Activated naive CD4-positive, alpha-beta T cell (primary cell): ENCODE measurements around the gene MRPL48.

Source experiments
- DNase-seq, 4 experiments: peaks; one replicate each; lab custom pipeline; 2025; lab: John Stamatoyannopoulos, UW

The MRPL48 gene

DNA sequence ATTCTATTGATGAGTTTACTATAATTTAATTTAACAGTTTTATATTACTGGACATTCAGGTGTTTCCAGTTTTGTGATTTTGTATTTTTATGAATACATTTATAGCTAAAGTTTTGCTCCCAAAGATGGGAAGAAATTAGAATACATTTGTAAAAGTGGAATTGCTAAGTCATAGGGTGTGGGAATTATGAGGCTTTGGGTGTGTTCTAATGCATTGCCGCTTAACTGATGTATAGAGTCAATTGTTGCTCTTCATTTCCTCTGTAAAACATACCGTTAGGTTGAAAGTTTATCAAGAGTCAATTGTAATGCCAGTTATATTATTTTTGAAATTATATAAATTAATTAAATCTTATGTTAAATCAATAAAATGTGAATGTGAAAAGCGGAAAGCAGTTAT, 105.4 kb downstream of the MRPL48 start:
- no peak for DNase-seq

DNA sequence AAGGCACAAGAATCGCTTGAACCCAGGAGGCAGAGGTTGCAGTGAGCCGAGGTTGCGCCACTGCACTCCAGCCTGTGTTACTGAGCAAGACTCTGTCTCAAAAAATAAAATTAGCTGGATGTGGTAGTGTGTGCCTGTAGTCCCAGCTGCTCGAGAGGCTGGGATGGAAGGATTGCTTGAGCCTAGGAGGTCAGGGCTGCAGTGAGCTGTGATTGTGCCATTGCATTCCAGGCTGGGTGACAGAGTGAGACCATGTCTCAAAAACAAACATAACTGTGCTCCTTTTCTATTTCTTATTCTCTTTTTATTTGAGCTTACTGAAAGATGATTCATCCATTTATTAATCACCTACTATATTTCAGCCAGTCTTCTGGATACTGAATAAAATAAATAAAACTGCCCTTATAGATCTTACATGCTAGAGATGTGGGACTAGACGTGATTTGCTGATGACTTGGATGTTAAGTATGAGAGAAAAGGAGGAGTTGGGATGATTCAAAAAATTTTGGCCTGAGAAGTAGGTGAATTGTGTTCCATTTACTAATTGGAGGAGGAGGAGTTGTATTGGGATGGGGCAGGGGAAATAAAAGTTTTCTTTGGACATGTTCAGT, 107.2 kb downstream of the MRPL48 start:
- DNase-seq, result no peak

DNA sequence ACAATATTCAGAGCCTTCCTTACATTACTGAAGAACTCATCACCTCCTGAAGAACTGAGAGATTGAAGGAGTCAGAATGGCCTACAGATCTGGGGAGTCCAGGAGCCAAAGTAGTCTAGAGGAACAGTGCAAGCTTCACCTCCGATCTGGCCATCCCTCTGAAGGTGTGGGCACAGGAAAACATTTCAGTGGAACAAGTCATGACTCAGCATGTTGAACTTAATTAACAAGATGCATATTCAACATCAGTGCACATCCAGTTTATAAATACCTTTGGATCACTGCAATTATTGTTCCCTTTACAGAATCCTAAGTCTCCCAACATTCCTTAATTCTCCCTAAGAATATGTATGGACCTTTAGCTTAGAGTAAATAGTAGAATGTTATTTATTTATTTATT, 114.6 kb downstream of the MRPL48 start:
- DNase-seq, result no peak

DNA sequence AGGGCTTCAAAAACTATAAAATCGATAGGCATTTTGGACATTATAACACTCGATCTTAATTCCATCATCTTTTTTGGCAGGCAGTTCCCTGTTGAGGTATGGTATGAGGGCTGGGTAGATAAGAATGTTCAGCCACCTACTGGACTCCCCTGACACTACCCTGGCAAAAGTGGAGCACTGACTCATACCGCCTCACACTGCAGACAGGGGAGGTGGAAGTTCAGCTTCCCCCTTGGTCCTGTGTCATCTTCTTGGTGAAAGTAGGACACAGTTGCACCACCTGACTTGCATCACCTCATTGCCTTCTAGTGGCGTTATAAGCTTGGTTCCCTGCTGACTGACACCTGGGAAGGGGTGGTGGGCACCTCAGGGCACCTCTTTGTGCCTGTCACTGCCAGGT, 119.5 kb downstream of the MRPL48 start:
- no peak for DNase-seq

DNA sequence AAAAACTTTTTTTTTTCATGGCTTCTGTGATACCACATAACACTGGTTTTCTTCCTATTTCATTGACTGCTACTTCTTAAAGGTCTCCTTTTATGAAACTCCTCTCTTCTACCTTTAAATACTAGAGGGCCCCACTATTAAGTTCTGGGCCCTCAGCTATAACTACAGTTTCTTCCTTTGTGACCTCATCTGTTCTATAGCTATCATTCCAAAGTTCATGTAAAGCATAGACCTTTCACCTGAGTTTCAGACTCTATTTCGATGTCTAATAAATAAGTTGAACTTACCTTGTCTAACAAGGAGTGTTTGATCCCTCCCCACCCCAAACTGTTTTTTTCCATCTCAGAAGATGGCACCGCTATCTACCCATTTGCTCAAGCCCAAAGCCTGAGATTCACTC, 124.4 kb downstream of the MRPL48 start:
- DNase-seq, result no peak

DNA sequence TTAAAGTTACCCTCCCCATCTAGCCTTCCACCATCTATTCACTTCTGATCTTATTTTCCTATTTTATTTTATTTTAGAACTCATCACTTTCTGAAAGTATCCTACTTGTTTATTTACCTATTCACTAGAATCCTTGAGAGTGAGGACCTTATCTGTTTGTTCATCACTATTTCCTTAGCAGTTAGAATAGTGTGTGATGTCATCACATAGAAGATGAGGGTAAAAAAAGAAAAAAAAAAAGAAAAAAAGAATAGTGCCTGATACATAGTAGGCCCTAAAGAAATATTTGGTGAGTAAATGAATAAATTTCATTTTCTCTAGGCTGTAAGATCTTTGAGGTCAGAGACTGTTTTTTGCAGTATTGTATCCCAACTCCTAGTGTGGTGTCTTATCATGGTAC, 125.8 kb downstream of the MRPL48 start:
- no peak for DNase-seq

DNA sequence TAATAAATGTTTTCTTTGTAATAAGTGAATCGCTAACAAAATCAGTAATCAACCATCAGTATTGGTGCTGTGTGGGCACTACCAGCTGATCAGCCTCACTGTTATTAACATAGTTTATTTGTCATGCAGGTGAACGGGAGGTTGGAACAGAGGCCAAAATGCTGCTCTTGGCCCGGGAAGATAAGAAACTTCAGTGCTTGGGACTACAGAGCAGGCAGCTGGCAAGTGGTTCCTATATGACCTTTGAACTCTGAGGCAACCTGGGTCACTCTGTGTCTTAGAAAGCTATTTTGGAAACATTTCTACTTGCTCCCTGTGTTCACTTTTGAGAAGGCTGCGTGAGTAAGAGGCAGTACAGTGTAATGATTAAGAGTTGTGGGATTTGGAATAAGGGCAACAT, 126.6 kb downstream of the MRPL48 start:
- no peak for DNase-seq
